Activated T-cell treated with anti-CD3 and anti-CD28 coated beads for 24 hours (primary cell): ENCODE results near the gene FAM83B.
"Not testable (repeated sequence)": the region's sequence is repeated elsewhere in the genome, so short reads cannot be mapped to it uniquely, and the experiment has no call there.

Experiments
- DNase-seq: peaks from one replicate; pipeline ENCODE4 v3.0.0-alpha.2; 2020; ENCODE audit warnings: low read depth

The FAM83B gene

DNA sequence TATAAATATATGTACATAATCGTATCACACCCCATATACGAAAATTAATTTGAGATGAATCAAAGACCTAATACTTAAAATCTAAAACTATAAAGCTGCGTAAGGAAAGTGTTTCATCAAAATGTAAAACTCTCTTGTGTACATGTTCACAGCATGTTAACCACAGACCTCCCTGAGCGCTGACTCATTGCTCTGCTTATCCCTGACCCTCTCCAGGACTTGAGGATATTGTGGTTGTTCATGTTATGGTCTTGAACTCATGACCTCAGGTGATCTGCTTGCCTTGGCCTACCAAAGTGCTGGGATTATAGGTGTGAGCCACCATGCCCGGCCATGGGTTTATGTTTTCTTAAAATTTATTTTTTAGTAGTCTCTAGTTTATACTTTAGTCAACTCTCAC, 14.2 kb downstream of the FAM83B start:
- DNase-seq = no peak

DNA sequence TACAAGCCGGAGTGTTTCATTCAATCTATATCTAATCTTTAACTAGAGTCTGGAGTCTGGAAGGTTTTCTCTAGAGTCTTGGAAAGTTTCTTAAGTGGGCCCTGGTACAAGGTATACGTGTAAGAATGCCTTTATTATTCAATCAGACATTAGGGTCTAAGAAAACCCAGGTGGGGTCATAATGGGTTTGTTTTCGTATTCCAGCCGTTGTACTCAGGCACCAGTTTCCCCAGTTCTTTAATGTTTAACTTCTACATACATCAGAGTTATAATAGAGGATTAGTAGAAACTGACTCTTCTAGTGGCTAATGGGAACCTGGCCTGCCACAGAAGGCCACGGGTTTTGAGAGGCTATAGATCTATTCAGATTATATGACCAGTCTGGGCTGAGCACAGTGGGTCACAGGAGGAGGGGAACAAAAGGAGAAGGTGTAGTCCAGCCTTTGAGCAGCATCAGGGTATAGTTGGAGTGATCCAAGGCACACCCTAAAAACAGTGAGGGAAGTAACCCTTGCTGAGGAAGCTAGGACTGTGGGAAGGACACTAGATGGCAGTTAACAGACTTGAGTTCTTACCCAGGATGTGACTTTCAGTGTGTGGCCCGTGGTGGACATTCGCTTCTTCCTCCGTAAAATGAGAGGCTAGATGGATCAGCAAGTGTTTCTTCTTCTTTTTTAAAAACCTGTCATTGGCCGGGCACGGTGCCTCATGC, 15.5 kb downstream of the FAM83B start:
- no peak for DNase-seq

DNA sequence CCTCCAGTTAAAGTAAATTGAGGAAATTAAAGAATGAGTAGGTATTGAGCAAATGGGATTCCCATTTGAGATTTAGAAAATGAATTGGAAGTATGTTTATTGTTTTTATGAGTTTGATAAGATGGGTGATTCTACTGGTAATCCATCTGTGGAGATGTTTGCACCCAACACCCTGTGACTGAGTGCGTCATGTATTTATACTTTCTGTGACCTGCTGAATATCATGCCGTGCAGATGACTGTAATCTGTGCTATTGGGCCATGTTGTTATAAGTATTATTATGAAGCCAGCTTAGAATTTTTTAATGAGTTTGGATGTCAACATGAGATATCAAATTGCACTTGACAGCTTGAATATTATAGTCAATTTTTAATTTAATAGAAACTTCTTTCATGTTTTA, 17.7 kb downstream of the FAM83B start:
- no peak for DNase-seq

DNA sequence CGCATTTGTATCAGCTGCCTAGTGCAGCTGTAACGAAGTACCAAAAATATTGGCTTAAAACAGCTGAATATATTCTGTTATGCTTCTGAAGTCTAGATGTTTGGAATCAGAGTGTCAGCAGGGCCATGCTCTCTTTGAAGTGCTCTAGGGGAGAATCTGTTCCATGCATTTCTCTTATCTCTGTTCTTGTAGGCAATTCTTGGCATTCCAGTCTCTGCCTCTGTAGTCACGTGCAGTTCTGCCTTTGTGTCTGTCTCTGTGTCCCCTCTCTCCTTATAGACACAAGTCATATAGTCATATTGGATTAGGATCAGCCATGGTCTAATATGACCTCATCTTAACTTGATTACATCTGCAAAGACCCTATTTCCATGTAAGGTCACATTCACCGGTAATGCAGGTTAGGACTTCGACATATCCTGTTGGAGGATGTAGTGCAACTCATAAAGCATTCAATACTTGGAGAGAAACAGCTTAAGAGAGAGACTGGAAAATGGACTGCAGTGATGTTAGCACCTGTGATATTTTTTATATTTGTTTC, 18.6 kb downstream of the FAM83B start:
- no peak for DNase-seq

DNA sequence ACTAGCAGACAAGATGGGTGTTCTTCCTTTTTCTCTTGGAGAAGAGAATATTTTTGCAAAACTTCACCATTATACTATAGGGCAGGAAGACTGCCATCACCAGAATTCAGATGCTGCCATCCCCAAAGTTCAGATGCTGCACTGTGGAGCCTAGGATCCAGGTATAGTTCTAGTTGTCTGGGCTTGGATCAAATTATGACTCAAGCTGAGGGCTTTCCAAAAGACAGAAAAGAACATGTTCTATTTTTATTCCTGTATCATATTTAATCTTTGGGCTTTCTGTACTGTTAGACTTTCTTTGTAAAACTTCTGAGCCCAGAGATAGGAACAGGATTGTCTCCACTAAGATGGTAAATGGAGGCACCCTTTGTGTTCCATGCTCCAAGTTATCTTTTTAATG, 22.0 kb downstream of the FAM83B start:
- no peak for DNase-seq

DNA sequence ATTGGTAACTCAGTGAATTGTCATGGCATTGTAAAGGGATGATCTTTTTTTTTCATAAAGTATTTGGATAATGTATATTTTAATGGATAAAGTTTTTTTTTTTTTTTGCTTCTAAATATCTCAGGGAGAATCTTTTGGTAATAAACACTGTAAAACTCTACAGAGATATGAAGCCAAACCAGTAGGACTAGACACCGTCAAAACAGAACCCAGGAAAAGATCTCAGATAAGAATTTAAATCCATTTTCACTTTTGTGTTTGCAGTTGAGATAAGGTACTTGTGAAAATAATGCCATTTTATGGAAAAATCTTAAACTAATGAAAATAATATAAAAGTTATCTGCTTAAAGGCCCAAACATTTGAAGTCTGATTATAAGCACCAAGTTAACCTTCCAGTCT, 27.0 kb downstream of the FAM83B start:
- DNase-seq = no peak

DNA sequence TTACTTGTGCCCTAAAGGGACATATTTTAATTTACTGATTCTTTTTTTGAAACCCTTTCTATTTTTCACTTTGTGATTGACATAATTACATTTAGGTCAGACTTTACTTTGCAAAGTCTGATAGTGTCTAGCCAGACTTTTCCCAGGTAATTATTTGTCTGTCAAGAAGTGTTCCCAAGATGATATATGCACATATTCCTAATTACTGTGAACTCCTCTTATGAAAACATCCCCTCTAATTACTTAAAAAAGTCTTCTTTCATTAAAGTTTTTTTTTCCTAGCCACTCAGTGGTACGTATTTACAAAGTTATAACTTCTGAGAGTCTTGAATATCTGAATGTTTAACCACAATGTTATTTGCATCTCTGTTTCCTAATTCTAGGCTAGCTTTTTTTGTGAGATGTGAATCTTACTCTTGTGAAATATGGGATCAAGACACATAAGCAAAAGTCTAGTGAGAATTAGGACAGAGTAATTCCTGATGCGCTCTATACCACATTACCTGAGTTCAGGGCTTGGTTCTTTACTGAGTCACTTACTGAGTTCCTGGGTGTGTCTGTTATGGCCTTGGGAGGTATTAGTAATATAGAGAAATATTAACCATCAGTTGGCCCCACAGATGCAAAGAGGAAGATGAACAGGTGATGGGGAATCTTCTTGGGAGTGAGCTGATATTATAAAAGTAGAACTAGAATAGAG, 27.9 kb downstream of the FAM83B start:
- no peak for DNase-seq

DNA sequence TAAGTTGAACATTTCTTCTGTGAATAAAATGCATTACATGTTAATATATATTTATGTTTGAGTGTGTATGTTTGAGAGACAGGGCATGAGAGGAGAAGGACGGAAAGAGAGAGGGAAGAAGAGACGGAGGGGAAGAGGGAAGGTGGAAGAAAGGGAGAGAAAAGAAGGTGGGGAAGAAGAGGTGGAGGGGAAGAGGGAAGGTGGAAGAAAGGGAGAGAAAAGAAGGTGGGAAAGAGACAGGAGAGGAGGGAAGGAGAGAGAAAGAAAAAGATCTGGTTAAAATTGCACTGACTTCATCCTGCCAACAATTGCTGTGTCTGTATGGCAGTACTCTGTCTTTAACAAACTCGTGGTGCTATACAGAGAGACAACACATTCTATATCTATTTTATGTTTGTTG, 29.0 kb downstream of the FAM83B start:
- no peak for DNase-seq

DNA sequence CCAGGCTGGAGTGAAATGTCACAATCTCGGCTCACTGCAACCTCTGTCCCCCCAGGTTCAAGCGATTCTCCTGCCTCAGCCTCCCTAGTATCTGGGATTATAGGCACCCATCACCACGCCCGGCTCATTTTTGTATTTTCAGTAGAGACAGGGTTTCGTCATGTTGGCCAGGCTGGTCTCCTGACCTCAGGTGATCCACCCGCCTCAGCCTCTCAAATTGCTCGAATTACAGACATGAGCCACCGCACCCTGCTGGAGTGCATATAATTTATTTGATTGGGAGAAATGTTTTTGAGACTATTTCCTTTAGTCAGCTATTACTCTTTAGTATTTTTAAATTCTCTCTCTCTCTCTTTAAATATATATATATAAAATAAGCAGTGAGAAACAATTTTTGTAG, 29.8 kb downstream of the FAM83B start:
- no peak for DNase-seq

DNA sequence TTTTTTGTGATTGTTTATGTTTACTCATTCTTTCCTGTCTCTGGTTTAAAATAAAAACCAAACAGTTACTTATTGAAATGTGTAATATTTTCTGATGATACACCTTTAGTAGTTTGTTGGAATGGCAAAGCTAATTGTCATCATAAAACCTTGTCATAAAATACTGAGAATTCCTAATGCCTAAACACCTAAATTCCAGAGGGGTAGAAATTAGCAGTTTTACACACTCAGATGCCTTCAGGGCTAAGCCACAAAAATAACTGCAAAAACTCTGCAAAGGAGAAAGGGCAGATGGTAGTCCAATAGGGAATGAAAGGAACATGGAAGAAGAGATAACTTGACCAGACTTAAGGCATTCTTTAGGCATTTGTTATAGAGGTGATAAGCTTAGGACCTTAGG, 30.3 kb downstream of the FAM83B start:
- DNase-seq = no peak

DNA sequence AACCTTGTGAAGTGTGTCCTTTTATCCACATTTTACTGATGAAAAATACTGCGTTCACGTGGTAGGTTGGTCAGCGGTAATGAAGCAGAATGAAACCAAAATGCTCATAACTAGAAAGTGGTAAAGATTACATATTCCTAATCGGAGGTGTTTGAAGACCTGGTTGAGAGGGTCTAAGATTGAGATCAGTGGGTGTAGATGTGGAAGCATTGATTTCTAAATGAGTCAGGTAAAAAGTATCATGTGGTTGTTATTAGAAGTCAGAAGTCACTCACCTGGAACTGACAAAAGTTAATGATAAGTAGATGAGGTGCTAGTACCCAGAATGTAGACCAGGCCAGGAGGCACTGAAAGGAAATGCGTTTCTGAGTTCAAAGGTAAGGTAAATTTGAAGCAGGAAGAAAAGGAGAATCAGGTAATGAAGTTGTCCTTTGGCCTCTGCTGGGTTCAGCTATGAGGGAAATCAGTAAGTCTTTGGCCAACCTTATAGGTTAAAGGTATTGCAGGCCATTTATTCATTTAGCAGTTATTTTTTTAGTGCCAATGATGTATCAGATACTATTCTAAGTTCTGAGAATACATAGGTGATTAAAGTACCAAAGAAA, 31.2 kb downstream of the FAM83B start:
- no peak for DNase-seq

DNA sequence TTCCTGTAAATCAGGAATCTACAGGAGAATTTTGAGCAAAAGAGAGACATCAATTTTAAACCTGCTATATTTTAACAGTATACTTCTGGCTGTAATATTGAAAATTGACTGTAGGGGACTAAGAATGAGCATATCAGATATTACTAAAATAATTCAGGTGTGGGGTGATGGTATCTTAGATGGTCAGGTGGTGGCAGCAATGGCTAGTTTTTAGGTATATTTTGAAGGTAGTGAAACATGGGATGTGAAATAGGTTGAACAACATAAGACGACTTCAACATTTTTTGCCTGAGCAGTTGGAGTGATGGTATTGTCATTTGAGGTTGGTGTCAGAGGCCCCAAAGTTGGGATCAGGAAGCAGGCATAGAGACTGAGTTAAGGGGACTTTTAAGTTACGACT, 32.1 kb downstream of the FAM83B start:
- no peak for DNase-seq

DNA sequence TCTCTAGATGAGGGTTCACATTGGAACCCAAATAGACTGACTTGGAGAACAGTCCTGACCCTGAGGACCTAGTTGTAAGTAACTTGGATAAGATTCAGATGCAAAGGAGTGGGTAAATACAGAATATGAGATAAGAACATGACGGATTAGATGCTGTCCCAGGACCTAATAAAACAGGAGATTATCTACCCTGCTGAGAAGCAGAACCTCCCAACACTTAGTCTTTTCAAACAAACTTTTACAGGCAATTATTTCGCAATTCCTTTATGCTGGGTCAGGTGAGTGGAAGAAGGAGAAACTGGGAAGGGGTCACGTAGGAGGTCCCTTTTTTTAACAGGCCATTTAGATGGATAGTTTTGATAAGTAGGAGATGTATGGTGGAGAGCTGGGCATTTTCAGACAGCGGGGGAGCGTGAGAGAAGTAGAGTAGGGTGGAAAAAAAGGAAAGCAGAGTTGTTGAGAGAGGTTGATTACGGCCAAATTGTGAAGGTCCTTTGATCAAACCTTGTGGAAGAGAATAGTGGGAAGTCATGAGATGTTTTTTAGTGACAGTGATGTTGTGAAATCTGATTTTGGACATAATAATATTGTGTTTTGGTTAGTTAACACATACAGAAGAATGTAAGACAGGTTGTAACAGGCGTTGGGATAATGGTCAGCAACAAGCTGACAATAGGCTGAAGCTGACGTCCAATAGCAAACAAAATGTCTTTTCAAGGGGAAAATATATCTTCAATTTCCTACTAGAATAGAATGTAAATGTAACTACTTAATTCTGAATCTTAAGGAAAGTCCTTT, 32.8 kb downstream of the FAM83B start:
- no peak for DNase-seq

DNA sequence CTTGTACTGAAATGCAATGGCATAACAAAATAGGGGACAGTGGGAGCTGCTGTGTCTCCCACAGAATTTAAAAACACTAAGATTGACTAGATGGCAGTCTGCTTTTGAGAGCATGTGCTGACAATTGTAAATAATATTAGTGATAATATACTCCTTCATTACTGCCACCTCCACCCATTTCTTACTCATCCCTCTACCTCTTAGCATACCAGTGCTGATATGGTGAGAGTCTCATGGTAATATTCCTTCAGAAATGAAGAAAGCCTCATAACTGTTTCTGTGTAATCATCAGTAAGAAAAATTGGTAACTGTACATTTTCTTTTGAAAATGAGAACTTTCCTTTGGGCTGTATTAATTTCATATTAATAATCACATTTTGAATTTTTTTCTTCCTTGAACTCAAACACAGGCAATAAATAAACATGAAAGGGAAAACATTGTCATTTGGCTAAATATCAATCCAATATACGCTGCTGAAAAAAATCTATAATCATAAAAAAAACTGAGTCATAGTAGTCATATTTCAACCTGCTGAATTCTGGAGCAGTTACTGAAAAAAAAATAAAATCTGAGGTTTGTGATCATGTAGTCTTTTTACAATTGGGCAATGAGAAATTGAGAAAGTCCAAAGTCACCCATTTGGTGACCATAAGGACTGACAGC, 34.6 kb downstream of the FAM83B start:
- no peak for DNase-seq

DNA sequence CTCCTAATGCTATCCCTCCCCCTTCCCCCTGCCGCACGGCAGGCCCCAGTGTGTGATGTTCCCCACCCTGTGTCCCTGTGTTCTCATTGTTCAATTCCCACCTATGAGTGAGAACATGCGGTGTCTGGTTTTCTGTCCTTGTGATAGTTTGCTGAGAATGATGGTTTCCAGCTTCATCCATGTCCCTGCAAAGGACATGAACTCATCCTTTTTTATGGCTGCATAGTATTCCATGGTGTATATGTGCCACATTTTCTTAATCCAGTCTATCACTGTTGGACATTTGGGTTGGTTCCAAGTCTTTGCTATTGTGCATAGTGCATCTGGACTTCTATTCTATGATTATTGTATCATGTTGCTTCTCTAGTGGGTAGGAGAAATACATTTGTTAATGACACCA, 35.3 kb downstream of the FAM83B start:
- not testable (repeated sequence) for DNase-seq

DNA sequence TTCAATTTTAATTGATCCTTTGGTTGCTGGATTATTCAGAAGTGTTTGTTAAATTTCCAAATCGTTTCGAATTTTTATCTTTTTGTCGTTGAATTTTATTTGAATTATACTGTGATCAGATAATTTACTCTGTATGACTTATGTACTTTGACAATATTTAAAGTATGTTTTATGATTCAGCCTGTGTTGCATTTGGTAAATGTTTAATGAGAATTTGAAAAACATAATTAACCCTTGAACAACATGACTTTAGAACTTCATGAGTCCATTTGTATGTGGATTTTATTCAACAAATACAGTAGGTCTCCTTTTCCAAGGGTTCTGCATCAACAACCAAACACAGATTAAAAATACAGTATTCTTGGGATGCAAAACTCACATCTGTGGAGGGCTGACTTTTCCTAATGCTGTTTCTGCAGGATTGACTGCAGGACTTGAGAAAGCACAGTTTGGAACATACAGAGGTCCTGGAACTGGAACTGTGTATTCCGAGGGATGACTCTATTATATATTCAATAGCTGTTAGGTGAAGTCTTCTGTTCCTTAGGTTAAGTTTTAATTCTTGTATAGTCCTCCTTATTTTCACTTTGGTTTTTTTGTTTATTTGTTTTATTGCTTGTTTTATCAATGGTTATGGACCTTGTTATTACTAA, 40.5 kb downstream of the FAM83B start:
- DNase-seq = no peak

DNA sequence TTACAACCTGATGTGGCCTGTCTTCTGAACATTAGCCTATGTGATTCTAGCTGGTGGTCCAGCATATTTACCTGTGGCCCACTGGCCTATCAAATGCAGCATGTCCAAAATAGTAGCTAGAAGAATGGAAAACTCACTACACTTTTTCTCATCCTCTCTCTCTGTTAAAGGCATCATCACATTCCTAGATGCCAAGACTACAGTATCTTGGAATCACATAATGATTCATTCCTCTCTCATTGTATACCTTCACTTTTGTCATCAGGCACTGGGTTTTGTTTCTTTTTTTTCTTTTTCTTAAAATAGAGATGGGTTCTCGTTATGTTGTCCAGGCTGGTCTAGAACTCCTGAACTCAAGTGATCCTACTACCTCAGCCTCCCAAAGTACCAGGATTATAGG, 45.0 kb downstream of the FAM83B start:
- no peak for DNase-seq

DNA sequence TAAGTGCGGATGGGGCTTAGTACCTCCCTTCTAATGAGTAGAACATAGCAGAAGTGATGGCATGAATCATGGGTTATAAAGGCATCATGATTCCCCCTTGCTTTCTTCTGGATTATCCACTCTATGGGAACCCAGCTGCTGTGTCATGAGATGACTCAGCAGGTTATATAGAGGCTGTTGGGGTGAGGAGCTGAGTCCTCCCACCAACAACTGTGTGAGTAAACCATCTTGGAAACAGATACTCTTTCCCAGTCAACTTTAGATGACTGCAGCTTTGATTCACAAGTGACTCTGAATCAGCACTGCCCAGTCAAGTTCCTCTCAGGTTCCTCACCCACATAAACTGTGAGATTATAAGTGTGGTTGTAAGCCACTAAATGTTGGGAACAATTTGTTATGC, 46.3 kb downstream of the FAM83B start:
- DNase-seq = no peak

DNA sequence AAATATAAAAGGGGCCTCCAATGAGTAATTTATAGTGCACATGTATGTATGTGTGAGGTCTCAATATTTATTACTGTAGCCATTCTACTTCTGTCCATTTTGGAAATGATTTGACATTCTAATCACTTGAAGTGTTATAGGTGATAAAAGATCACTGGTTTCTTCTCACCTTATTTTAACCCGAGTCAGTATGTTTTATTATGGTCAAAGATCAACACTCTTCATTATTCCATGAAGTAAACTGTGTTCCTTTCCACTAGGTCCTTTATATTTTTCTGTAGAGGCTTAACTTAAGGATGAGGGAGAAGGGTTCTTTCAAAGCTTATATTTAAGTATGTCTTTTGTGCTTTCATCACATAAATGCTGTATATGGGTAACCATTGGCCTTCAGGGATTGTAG, 47.2 kb downstream of the FAM83B start:
- DNase-seq = no peak

DNA sequence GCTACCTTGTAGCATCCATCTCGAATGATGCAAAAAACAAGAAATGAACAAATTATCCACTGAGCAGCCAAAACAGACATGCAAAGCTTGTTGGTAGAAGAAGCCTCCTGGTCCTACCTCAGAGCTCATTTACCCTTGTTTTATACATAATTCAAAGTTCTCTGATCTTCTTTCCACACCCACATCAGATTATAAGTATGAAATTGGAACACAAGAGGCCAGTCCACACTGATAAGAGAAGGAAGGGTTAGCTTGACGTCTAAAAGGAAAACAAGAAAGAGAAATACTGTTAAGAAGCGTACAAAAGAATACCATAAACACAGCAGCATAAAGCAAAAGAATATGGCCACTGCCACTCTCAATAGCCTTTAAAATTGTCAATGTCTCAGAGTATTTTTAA, 49.7 kb downstream of the FAM83B start:
- DNase-seq = no peak

DNA sequence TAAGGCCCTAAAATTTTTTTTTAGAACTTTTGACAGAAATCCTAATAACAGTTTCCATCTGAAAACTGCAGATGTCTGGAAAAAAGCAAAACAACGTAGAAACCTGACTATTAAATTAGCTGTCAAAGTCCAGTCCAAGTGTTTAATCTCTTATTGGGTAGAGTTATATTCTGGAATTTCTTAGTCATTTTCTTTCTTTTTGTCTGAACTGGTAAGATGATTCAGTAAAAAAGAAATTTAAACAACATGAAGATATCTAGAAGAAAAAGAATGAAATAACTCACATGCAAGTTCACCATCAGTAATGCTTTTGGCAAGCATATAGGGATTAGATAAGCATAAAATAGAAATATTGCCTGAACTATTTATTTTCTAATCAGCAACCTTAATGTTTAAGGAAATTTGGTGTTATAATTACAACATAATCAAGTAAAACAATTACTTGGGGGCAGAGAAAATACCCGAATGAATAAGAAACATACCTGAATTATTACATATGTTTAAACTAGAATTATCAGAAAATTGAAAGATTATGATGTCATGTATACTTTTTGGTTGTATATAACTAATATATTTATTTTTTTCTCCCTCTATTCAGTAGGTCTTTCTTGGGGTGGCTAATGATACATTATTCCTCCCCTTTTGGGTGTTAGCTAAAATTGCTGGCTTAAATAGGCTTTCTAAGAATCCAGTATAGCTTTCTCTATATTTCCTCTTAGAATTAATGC, 51.1 kb downstream of the FAM83B start:
- DNase-seq = no peak
